ENCODE data around the gene ZNF70.
A peak's percentile ranks its signal among the peaks of the same experiment; 100 is the strongest.

The ZNF70 gene

DNA sequence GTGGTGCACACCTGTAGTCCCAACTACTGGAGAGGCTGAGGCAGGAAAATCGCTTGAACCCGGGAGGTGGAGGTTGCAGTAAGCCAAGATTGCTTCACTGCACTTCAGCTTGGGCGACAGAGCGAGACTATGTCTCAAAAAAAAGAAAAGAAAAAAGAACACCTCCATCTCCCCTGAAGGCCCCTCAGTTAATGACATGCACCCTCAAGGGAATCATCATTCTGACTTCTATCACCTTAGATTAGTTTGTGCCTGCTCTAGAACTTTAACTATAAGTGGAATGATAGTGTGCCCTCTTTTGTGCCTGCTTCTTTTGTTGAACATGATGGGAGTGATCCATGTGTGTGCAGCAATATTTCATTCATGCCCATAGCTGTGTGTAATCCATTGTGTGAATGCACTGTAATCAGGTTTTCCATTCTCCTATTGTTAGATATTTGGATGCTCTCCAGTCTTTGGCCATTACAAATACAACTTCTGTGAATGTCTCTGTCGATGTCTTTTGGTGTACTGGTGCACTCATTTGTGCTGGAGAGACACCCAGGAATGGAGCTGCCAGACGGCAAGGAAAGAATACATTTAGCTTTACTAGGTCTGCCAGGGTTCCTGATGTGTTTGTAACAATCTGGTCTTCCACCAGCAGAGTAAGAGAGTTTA, 4.2 kb upstream of the ZNF70 start:
- no peak for DNase-seq

DNA sequence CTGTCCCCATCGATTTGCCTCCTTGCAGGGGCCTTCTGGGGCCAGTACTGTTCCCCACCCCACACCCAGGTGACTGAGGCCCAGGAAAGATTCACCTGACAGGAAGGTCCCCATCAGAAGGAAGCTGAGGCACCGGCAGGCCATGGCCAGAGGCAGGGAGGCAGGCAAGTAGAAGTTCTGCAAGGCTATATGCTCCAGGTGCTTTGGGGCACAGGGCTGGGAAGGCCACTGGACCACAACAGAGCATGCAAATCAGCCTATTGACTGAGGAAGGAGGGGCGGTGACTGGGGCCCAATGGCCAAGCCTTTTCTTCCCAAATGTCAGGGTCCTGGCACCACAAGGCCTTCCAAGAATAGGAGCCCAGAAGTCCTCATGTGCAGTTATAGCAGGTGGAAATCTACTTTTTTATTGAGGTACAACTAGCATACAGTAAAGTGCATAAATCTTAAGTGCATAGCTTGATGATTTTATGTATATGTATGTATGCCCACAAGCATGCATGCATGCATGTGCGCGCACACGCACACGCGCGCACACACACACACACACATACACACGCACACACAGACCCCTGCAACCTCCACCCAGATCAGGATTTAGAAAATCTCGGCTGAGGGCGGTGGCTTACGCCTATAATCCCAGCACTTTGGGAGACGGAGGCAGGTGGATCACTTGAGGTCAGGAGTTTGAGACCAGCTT, 3.5 kb upstream of the ZNF70 start, which contains the start of gene VPREB3:
VPREB3 (minus strand) TSS at position 206 of the 700 bp plus-strand sequence; CDS start at position 144, 62 bp downstream.
- no peak for DNase-seq

GRCh38 chr22:23753385-23753784, 2.5 kb upstream of the ZNF70 start:
- no peak for DNase-seq

DNA sequence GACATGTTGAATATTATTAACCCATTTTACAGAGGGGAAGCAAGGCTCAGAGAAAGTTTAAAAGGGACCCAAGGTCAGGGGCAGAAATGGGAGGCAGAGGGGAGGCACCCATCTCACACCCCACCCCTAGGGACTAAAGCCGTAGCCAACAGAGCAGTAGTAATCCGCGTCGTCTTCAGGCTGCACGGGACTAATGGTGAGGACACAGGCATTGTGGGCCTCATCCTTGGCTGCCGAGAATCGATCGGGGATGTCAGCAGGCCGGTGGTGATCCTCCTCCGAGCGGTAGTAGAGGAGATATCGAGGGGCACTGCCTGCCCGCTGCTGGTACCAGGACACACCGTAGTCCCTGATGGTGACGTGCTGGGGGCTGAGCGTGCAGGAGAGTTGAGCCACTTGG, 1.8 kb upstream of the ZNF70 start:
- DNase-seq, result no peak

DNA sequence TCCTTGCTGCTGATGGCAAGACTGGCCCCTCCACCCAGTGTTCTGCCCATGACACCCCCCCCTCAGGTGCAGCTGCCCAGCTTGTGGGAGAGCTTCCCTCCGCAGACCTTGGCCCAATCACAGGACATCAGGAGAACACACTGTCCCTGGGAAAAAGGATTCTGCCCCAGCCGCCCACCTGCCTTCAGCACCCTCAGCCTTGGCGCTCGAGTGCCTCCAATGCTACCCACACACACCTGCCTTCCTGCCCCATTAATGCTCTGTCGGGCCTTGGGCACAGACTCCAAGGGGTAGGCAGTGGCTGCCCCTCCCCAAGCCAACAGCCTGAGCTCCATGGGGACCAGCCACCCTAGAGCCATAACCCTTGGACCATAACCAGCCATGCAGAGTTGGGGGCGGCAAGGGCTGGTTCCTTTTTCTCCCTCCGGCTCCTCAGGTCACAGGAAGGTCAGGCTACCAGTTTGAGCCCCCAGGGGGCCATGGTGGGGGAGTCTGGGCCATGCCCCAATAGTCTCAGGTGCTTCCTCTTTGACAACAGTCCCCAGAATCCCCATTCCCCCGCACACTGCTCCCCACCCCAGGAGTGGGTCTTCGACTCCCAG, 1.3 kb upstream of the ZNF70 start:
- no peak for DNase-seq

- no peak for DNase-seq
Measured at GRCh38 chr22:23751441-23751996, 607 bp upstream of the ZNF70 start.

GRCh38 chr22:23750367-23750713, 572 bp downstream of the ZNF70 start:
- no peak for DNase-seq

DNA sequence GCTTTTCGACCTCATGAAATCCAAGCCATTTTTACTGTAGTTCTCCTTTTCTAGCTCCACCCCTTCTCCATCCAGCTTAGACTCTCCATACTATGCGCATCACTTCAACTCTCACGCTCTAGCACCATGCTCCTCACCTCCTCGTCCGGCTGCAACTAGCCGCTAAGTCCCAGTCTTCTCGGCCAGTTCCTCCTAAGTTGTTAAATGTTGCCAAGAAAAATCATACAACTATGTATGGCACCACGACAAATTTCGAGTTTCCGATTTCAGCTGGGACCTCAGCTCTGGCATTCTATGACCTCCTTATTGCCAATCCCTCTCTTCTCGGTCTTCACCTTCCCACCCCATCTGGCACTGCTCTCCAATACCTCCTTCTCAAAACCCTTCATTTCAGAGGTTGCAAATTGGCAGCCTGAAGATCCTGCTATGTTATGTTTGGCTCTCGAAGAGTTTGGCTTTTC, 1.0 kb downstream of the ZNF70 start:
- DNase-seq, result no peak

DNA sequence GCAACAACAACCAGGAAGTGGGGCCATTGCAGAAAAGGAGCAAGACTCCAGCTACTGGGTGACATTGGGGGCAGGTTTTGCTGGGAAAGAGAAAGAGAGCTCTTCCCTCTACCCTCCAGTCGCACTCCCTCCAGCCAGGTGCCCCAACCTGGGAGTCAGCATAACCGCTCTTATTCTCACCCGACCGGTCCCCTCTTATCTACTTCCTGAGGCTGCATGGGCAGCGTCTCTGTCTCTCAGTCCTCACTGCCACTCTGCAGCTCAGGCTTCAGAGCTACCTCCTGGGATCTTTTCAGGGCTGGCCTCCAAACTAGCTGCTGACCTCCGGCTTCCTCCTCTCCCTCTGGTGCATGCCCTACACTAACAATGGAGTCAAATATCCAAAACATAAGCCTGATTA, 5.1 kb downstream of the ZNF70 start:
- no peak for DNase-seq

DNA sequence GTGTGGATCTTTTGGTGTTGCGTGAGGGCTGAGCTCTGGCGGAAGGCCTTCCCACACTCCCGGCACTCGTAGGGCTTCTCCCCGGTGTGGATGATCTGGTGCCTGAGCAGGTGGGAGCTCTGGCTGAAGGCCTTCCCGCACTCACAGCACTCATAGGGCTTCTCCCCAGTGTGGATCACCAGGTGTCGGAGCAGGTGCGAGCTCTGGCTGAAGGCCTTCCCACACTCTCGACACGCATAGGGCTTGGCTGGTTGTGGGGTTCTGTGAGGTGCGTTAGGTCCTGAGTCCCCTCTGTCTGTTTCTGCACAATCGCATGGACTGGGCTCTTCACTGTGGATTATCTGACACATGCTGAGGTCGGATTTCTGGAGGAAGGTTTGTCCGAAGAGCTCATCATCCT, 6.4 kb downstream of the ZNF70 start:
- no peak for DNase-seq

DNA sequence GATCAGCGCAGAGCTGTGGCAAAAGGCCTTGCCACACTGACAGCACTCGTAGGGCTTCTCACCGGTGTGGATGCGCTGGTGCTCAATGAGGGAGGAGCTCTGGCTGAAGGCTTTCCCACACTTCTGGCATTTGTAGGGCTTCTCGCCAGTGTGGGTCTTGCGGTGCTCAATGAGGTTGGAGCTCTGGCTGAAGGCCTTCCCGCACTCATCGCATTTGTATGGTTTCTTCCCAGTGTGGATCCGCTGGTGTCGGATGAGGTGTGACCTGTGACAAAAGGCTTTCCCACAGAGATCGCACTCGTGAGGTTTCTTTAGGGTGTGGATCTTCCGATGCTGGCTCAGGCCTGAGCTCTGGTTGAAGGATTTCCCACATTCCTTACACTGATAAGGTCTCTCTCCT, 6.9 kb downstream of the ZNF70 start:
- no peak for DNase-seq

GRCh38 chr22:23743303-23743705, 7.6 kb downstream of the ZNF70 start:
- no peak for DNase-seq

DNA sequence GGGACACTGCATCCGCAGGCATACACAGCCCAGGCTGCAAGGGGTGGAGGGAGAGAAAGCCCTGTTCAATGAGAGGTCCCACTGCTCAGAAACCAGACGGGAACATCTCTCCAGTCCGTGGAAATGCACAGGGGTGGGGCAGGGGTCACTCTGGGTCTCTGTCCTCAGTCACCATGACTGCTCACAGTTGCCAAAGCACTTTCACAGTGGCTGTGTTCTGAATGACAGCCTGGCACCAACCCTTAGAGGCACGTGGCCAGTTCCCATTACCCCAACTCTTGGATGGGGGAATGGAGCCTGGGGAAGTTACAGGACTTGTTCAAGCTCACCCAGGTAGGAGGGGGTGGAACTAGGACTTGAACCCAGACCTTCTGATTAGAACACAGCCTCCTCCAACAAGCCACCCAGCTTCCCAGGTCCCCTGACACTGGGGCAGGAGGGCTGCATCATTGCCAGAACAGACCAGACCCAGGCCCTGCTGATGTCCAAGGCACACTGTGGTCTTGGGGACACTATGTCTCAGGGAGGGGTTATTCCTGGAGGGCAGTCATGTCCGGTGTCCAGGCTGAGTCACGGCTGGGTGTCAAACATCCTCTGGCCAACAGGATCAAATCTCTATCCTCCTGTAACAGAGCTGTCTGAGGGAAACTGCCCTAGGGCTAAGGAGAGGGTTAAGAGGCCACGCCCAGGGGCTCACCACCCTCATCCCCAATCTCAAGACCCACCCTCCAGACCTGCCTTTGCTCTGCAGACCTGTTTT, 8.2 kb downstream of the ZNF70 start:
- DNase-seq, result no peak

- no peak for DNase-seq
Measured at GRCh38 chr22:23737696-23738095, 13.2 kb downstream of the ZNF70 start.

GRCh38 chr22:23728108-23728507, 22.8 kb downstream of the ZNF70 start:
- DNase-seq, result peak; percentile 21

DNA sequence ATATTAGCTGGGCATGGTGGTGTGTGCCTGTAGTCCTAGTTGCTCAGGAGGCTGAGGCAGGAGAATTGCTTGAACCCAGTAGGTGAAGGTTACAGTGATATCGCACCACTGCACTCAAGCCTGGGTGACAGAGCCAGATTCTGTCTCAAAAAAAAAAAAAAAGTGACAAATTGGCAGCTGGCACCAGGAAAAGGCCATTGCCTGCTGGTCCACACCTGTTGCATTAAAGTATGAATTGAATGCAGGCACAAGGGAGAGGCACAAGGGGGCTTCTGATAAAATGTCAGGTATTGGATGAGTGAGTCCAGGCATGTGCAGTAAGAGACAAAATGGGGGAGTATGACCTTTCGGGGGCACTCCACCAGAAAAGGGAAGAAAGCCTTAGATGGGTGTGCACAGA, 28.2 kb downstream of the ZNF70 start:
- DNase-seq, result no peak

DNA sequence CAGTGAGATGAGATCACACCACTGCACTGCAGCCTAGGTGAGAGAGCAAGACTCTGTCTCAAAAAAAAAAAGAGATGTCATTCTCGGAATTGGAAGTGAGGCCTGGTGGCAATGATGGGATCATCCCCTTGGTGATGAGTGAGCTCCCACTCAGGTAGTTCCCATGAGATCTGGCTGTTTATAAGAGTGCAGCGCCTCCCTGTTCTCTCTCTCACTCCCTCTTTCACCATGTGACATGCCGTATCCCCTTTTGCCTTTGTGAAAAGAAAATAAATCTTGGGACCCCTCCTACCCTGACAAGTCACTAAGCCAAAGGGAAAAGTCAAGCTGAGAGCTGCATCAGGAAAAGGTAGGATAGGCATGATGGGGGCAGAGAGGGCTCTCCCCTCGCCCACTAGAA, 28.8 kb downstream of the ZNF70 start:
- no peak for DNase-seq

DNA sequence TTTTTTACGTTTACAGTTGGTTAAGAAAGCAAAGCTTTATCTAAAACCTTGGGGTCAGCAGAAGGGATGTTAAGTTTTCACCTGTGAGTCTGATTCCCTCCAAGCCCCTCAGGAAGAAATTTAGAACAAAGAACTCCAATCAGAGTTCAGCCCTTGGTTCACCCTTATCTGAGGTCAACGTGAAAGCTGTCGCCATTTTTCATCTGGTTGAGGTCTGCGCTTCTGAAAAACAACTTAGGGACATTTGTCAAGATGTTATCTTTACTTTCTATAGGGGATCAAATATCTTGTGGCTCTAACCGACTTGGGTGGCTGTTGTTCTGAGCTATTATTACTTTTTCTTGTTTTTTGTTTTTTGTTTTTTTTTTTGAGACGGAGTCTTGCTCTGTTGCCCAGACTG, 30.1 kb downstream of the ZNF70 start:
- DNase-seq, result no peak

DNA sequence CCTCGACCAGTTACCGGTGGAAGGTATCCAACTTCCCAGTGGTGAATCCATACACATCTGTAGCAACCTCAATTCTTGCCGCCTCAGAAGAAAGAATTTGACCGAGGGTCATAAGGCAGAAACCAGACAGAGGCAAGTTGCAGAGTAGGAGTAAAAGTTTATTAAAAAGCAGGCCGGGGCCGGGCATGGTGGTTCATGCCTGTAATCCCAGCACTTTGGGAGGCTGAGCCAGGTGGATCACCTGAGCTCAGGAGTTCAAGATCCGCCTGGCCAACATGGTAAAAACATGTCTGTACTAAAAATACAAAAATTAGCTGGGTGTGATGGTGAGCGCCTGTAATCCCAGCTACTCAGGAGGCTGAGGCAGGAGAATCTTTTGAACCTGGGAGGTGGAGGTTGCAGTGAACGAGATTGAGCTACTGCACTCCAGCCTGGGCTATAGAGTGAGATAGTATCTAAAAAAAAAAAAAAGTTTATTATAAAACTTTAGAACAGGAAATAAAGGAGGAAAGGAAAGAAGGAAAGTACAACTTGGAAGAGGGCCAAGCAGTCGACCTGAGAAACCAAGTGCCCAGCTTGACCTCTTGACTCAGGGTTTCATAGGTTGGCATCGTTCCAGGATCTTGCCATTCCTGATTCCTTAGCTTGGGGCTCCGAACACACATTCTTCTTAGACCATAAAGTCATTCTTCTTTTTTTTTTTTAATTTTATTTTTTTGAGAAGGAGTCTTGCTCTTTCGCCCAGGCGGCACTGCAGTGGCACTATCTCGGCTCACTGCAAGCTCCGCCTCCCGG, 32.3 kb downstream of the ZNF70 start:
- DNase-seq, result no peak

GRCh38 chr22:23716811-23717801, 33.8 kb downstream of the ZNF70 start:
- peak; percentile 87 for DNase-seq

GRCh38 chr22:23715806-23716375, 35.0 kb downstream of the ZNF70 start:
- peak; percentile 40 for DNase-seq

Measured in suppressor macrophage treated with lipopolysaccharide for 4 hours (primary cell).